Heart right ventricle (tissue), 16 donors: ENCODE measurements around the gene KLHL25. TPM values are rescaled to one million over a fixed set of nuclear protein-coding genes. Genes with fewer than 3 reads are reported as not detected.

ENCODE experiments used
- ATAC-seq, 8 donors: fragments of 200-7000 bp; cut with Tn5 transposase; one replicate each; pipeline ENCODE4 v1.9.1; 2020; ENCODE audit warnings: mild to moderate bottlenecking in 8 of 8, moderate library complexity in 8 of 8, moderate number of reproducible peaks in 1 of 8
- DNase-seq, 2 donors: peaks; one replicate each; pipeline ENCODE4 v3.0.0-alpha.2; 2020
- H3K27ac ChIP-seq, 10 donors: fragments of 200-600 bp; sonication (generic) in 2 of 10; one replicate each; pipeline versions ENCODE4 v1.5.0 to v1.8.0; 2020 to 2022; ENCODE audit warnings: mild to moderate bottlenecking in 3 of 10
- H3K27me3 ChIP-seq, 7 donors: fragments of 200-600 bp; one replicate each; pipeline ENCODE4 v1.8.0; 2021 to 2022; ENCODE audit warnings: mild to moderate bottlenecking in 2 of 7
- H3K36me3 ChIP-seq, 9 donors: fragments of 200-600 bp; sonication (generic) in 1 of 9; one replicate each; pipeline versions ENCODE4 v1.5.0 to v1.8.0; 2020 to 2022; ENCODE audit warnings: mild to moderate bottlenecking in 2 of 9
- H3K4me1 ChIP-seq, 9 donors: fragments of 200-600 bp; sonication (generic) in 1 of 9; one replicate each; pipeline versions ENCODE4 v1.5.0 to v1.8.0; 2020 to 2022; ENCODE audit warnings: mild to moderate bottlenecking in 4 of 9
- H3K4me3 ChIP-seq, 10 donors: fragments of 200-600 bp; sonication (generic) in 2 of 10; one replicate each; pipeline versions ENCODE4 v1.5.0 to v1.8.0; 2020 to 2022; ENCODE audit warnings: mild to moderate bottlenecking in 7 of 10, moderate library complexity in 2 of 10
- H3K9me3 ChIP-seq, 11 donors: fragments of 200-600 bp in 10 of 11; sonication (generic) in 2 of 11; one replicate each; pipeline versions ENCODE4 v1.5.0 to v1.8.0; 2013 to 2022; ENCODE audit warnings: mild to moderate bottlenecking in 2 of 11, control low read depth in 1 of 11, moderate library complexity in 1 of 11
- CTCF ChIP-seq, 9 donors: fragments of 200-600 bp; sonication (generic) in 2 of 9; IDR thresholded peaks; one replicate each; pipeline versions ENCODE4 v1.5.0 to v1.8.0; 2021 to 2022; ENCODE audit warnings: antibody characterized with exemption in 9 of 9, mild to moderate bottlenecking in 5 of 9, moderate library complexity in 1 of 9
- WGBS, 2 donors: extraction: QIAGEN DNeasy Blood & Tissue Kit; methylation state at CpG; one replicate each; pipeline ENCODE4 v1.1.7; 2013; ENCODE audit warnings: inconsistent platforms in 1 of 2; 5-methylcytosine and 5-hydroxymethylcytosine counted together
- intact Hi-C, 10 donors: fragments of 100-400 bp; cut with DNase I; formaldehyde crosslinking; loops; one replicate each; pipeline versions ENCODE4 v1.11.1 to v1.14.2; 2022
- polyA plus RNA-seq, 2 donors: library from polyadenylated mRNA; stranded (reverse); fragments of 200-250 nt; gene quantifications; one replicate each; pipeline ENCODE4 v1.2.3, GENCODE V29; 2013
- total RNA-seq, 10 donors: library from RNA; stranded (reverse); fragmentation: NEBNext Ultra II Directional in 3 of 10; extraction: Animal tissue kit (Norgen Biotek cat#: 25700) in 3 of 10; gene quantifications; one replicate each; pipeline versions ENCODE4 v1.2.1 to v1.2.4, GENCODE V29; 2021 to 2023
- donor health status: Arrhythmogenic right ventricular cardiomyopathy.
- donor health status: ischemic (EF 13 %, LVEDD 7.1; RV severe dilation, severe dysfunction).
- donor health status: healthy with polysubstance abuse.
- donor health status: DM: no; HTN: yes; CAD: no.
- donor health status: DM: no; HTN: no; CAD: no.
- donor health status: ischemic (EF 25% LVEDD 6.9; RV normal size, moderate dysfunction).
- donor health status: ischemic (EF 25% LVEDD 5.7; RV mildly dilated, moderate dysfunction).
- donor health status: healthy.
- donor health status: DM: yes; HTN: yes; CAD: no.
- donor health status: Ischemic cardiomyopathy.
- donor health status: ischemic (EF 35%, LVEDD 5.7; RV mildly dilated, moderate dysfunction).
- donor health status: nonischemic (EF 11% LVEDD 7.7; RV severe dilation, severe dysfunction).
- donor health status: DM: yes; HTN: yes; CAD: no.
- donor health status: PGD.
- donor health status: ischemic (EF 29% LVEDD 5.4; RV normal size, mild dysfunction).
- donor health status: nonischemic (EF 23%, LVEDD 6.1; RV moderate dilation, normal function).

The KLHL25 gene
- total and polyA plus RNA-seq, 12 donors: 1.9 to 9.2 (median 3.2) TPM

GRCh38 chr15:85725019-85725418, 69.7 kb downstream of the KLHL25 start:
- no peak for TF ChIP-seq CTCF (IDR thresholded peaks at IDR 0.05)
- Histone ChIP-seq H3K36me3 (peaks cover 0 to 100% (median 73%) of the 10 kb centered on the region in 9 donors), H3K27ac (peak overlapping the region; percentile 46 to 90 (median 72)), H3K27me3 (no peaks in the 10 kb centered on the region), H3K9me3 (no peaks in the 10 kb centered on the region), H3K4me3 (peak overlapping the region in 6 of 10 donors; percentile 2 to 38 (median 25)), H3K4me1 (peaks cover 3 to 76% (median 58%) of the 10 kb centered on the region in 9 donors)
- DNase-seq (no peak), ATAC-seq (peak in 5 of 8 donors; percentile 25 to 82 (median 43))
- WGBS, 2 donors: 54 to 57% methylated on average over 3 of the region's 3 CpGs
- intact Hi-C loops: loop anchor here in 2 of 10 donors (10.0 kb wide), 3 partner anchors 100 to 420 kb away; no protein-coding TSS in a partner anchor

GRCh38 chr15:85723960-85724945, 70.5 kb downstream of the KLHL25 start:
- Histone ChIP-seq H3K9me3 (no peaks in the 10 kb centered on the region), H3K4me3 (peak overlapping the region in 9 of 10 donors; percentile 2 to 38 (median 10)), H3K36me3 (peaks cover 0 to 100% (median 81%) of the 10 kb centered on the region in 9 donors), H3K27ac (peak overlapping the region; percentile 46 to 90 (median 72)), H3K4me1 (peaks cover 3 to 83% (median 58%) of the 10 kb centered on the region in 9 donors), H3K27me3 (no peaks in the 10 kb centered on the region)
- intact Hi-C loops: loop anchor here in 2 of 10 donors (10.0 kb wide), 3 partner anchors 99 to 419 kb away; no protein-coding TSS in a partner anchor
- no peak for TF ChIP-seq CTCF (IDR thresholded peaks at IDR 0.05)
- DNase-seq (no peak), ATAC-seq (peak; percentile 31 to 66 (median 59))
- 31 to 44% methylated on average over 10 of the region's 10 CpGs for WGBS, 2 donors

- peak overlapping the region in 9 of 10 donors; percentile 47 to 80 (median 73) for H3K27ac ChIP-seq
- no peak for TF ChIP-seq CTCF (IDR thresholded peaks at IDR 0.05)
- peaks cover 0 to 100% (median 85%) of the 10 kb centered on the region in 9 donors for H3K36me3 ChIP-seq
- ATAC-seq: peak in 5 of 8 donors; percentile 23 to 46 (median 34)
- peaks cover 3 to 96% (median 58%) of the 10 kb centered on the region in 9 donors for H3K4me1 ChIP-seq
- H3K4me3 ChIP-seq: peak overlapping the region in 6 of 10 donors; percentile 1 to 38 (median 16)
- H3K27me3 ChIP-seq: no peaks in the 10 kb centered on the region
- 23 to 39% methylated on average over 1 of the region's 1 CpG for WGBS, 2 donors
- no peak for DNase-seq
- H3K9me3 ChIP-seq: no peaks in the 10 kb centered on the region
- intact Hi-C loops: loop anchor here in 2 of 10 donors (10.0 kb wide), 3 partner anchors 98 to 418 kb away; no protein-coding TSS in a partner anchor
Measured at GRCh38 chr15:85722374-85723152, 72.2 kb downstream of the KLHL25 start.
